Activated CD8-positive, alpha-beta memory T cell treated with anti-CD3 and anti-CD28 coated beads, Interleukin-2, amount 10 ng/mL, durations not matched to agents 7 days and 5 days (primary cell): ENCODE results near the gene SLC49A3. TPM values are rescaled to one million over a fixed set of nuclear protein-coding genes. Genes with fewer than 3 reads are reported as not detected.

ENCODE experiments used
- ATAC-seq: fragments of 150-1000 bp; cut with Tn5 transposase; one replicate; pipeline ENCODE4 v1.10.0; 2021; ENCODE audit warnings: moderate library complexity
- CTCF ChIA-PET: fragments of 350-600 bp; sonication (Branson Sonifier 250); formaldehyde crosslinking; loops from one replicate; lab custom pipeline; 2021; ENCODE audit warnings: antibody characterized with exemption; lab: Charles Lee
- DNase-seq: peaks from one replicate; pipeline ENCODE4 v3.0.0-alpha.2; 2020
- H3K27ac Mint-ChIP-seq: one replicate; pipeline ENCODE4 v1.8.0; 2021; ENCODE audit warnings: mild to moderate bottlenecking, mixed read lengths
- H3K27me3 Mint-ChIP-seq: one replicate; pipeline ENCODE4 v1.8.0; 2021; ENCODE audit warnings: mixed read lengths
- H3K36me3 Mint-ChIP-seq: one replicate; pipeline ENCODE4 v1.8.0; 2021; ENCODE audit warnings: mild to moderate bottlenecking, mixed read lengths
- H3K4me1 Mint-ChIP-seq: one replicate; pipeline ENCODE4 v1.8.0; 2021; ENCODE audit warnings: mixed read lengths
- H3K4me3 Mint-ChIP-seq: one replicate; pipeline ENCODE4 v1.8.0; 2021; ENCODE audit warnings: mild to moderate bottlenecking, moderate library complexity, mixed read lengths
- H3K9me3 Mint-ChIP-seq: one replicate; pipeline ENCODE4 v1.8.0; 2022; ENCODE audit warnings: low read depth, mixed read lengths
- total RNA-seq, 2 experiments: library from RNA; stranded (reverse); gene quantifications; one replicate each; pipeline ENCODE4 v1.2.3, GENCODE V29; 2021

Gene SLC49A3
- total RNA-seq, 2 experiments from 2014 or later, result 1.1 to 1.5 TPM

DNA sequence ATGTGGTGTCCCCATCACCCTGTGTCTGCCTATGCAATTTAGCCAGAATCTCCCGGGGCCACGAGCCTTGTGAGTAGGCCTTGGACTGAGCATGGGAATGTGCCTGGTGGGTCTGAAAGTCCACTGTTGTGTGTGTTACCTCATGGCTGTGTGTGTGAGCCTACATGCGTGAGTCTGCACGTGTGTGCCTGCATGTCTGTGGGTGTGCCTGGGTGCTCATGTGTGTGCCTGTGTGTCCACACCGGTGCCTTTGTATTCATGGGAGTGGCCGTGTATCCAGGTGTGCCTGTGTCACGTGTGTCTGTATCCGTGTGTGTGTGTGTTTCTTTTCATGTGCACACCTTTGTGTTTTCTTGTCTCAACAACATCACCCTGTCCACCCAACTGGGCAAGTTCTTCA, 29.1 kb downstream of the SLC49A3 start:
- no peak overlapping the region for H3K27ac Mint-ChIP-seq
- H3K27me3 Mint-ChIP-seq, result no peaks in the 10 kb centered on the region
- H3K4me3 Mint-ChIP-seq, result no peak overlapping the region
- DNase-seq (no peak), ATAC-seq (no peak)
- CTCF ChIA-PET, result no interaction called here
- peaks cover 7% of the 10 kb centered on the region for H3K4me1 Mint-ChIP-seq
- H3K9me3 Mint-ChIP-seq, result peaks cover 7% of the 10 kb centered on the region
- H3K36me3 Mint-ChIP-seq, result peaks cover 17% of the 10 kb centered on the region

- CTCF ChIA-PET, result no interaction called here
- no peak for DNase-seq
- ATAC-seq, result no peak
Measured at GRCh38 chr4:658681-659667, 30.0 kb downstream of the SLC49A3 start.

GRCh38 chr4:657834-658667, 30.9 kb downstream of the SLC49A3 start:
- CTCF ChIA-PET, result no interaction called here
- peaks cover 7% of the 10 kb centered on the region for H3K9me3 Mint-ChIP-seq

More at GRCh38 chr4:658681-659667, 30.0 kb downstream of the SLC49A3 start:
- no peak overlapping the region for H3K4me3 Mint-ChIP-seq
- no peaks in the 10 kb centered on the region for H3K27me3 Mint-ChIP-seq
- peaks cover 2% of the 10 kb centered on the region for H3K4me1 Mint-ChIP-seq
- H3K27ac Mint-ChIP-seq, result no peak overlapping the region
- peaks cover 7% of the 10 kb centered on the region for H3K9me3 Mint-ChIP-seq
- H3K36me3 Mint-ChIP-seq, result peaks cover 16% of the 10 kb centered on the region

GRCh38 chr4:657338-657833, 31.6 kb downstream of the SLC49A3 start:
- ATAC-seq, result no peak
- Mint-ChIP-seq H3K4me1 (peaks cover 2% of the 10 kb centered on the region), H3K9me3 (peaks cover 7% of the 10 kb centered on the region), H3K4me3 (no peak overlapping the region), H3K27ac (no peak overlapping the region), H3K36me3 (peaks cover 16% of the 10 kb centered on the region), H3K27me3 (no peaks in the 10 kb centered on the region)
- DNase-seq, result no peak
- CTCF ChIA-PET, result no interaction called here

More at GRCh38 chr4:657834-658667, 30.9 kb downstream of the SLC49A3 start:
- Mint-ChIP-seq H3K36me3 (peaks cover 16% of the 10 kb centered on the region), H3K4me1 (peaks cover 2% of the 10 kb centered on the region), H3K27ac (no peak overlapping the region), H3K4me3 (no peak overlapping the region), H3K27me3 (no peaks in the 10 kb centered on the region)
- ATAC-seq (no peak), DNase-seq (no peak)

- H3K27me3 Mint-ChIP-seq, result peaks cover 2% of the 10 kb centered on the region
- H3K9me3 Mint-ChIP-seq, result peaks cover 7% of the 10 kb centered on the region
- DNase-seq (no peak), ATAC-seq (no peak)
- no peaks in the 10 kb centered on the region for H3K4me1 Mint-ChIP-seq
- peaks cover 12% of the 10 kb centered on the region for H3K36me3 Mint-ChIP-seq
- H3K4me3 Mint-ChIP-seq, result no peak overlapping the region
- CTCF ChIA-PET, result no interaction called here
- H3K27ac Mint-ChIP-seq, result no peak overlapping the region
Measured at GRCh38 chr4:656436-657337, 32.3 kb downstream of the SLC49A3 start.

- DNase-seq (no peak), ATAC-seq (no peak)
- no peaks in the 10 kb centered on the region for H3K4me1 Mint-ChIP-seq
- H3K27me3 Mint-ChIP-seq, result peaks cover 9% of the 10 kb centered on the region
- H3K4me3 Mint-ChIP-seq, result no peak overlapping the region
- H3K9me3 Mint-ChIP-seq, result peaks cover 4% of the 10 kb centered on the region
- no peak overlapping the region for H3K27ac Mint-ChIP-seq
- H3K36me3 Mint-ChIP-seq, result peaks cover 6% of the 10 kb centered on the region
- CTCF ChIA-PET, result no interaction called here
Measured at GRCh38 chr4:655464-656151, 33.3 kb downstream of the SLC49A3 start.

- Mint-ChIP-seq H3K27ac (no peak overlapping the region), H3K36me3 (peaks cover 3% of the 10 kb centered on the region), H3K4me3 (no peak overlapping the region), H3K4me1 (no peaks in the 10 kb centered on the region), H3K9me3 (peaks cover 4% of the 10 kb centered on the region), H3K27me3 (peaks cover 14% of the 10 kb centered on the region)
- DNase-seq (no peak), ATAC-seq (no peak)
- CTCF ChIA-PET, result no interaction called here
Measured at GRCh38 chr4:654871-655463, 34.0 kb downstream of the SLC49A3 start.

DNA sequence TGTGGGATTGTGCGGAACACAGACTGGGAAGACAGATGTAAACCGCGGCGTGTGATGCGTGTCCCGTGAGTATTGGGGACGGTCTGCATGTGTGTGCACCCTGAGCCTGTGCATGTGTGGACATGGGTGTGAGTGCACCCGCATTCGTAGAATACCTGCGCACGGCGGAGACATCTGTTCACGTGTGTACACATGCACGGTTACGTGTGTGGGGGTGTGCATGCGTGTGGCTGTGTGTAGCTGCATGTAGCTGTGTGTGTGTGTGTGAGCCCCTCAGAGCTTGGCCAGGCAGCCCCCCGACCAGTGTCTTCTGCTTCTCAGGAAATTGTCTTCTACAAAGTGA, 34.5 kb downstream of the SLC49A3 start:
- Mint-ChIP-seq H3K36me3 (no peaks in the 10 kb centered on the region), H3K9me3 (peaks cover 2% of the 10 kb centered on the region), H3K27ac (no peak overlapping the region), H3K27me3 (peaks cover 14% of the 10 kb centered on the region), H3K4me1 (no peaks in the 10 kb centered on the region), H3K4me3 (no peak overlapping the region)
- no peak for ATAC-seq
- no peak for DNase-seq
- CTCF ChIA-PET, result no interaction called here

GRCh38 chr4:653831-654502, 35.0 kb downstream of the SLC49A3 start:
- no peaks in the 10 kb centered on the region for H3K36me3 Mint-ChIP-seq
- ATAC-seq (no peak), DNase-seq (no peak)
- no peak overlapping the region for H3K4me3 Mint-ChIP-seq
- no peak overlapping the region for H3K27ac Mint-ChIP-seq
- H3K27me3 Mint-ChIP-seq, result peaks cover 14% of the 10 kb centered on the region
- H3K4me1 Mint-ChIP-seq, result no peaks in the 10 kb centered on the region
- peaks cover 2% of the 10 kb centered on the region for H3K9me3 Mint-ChIP-seq
- CTCF ChIA-PET, result no interaction called here

DNA sequence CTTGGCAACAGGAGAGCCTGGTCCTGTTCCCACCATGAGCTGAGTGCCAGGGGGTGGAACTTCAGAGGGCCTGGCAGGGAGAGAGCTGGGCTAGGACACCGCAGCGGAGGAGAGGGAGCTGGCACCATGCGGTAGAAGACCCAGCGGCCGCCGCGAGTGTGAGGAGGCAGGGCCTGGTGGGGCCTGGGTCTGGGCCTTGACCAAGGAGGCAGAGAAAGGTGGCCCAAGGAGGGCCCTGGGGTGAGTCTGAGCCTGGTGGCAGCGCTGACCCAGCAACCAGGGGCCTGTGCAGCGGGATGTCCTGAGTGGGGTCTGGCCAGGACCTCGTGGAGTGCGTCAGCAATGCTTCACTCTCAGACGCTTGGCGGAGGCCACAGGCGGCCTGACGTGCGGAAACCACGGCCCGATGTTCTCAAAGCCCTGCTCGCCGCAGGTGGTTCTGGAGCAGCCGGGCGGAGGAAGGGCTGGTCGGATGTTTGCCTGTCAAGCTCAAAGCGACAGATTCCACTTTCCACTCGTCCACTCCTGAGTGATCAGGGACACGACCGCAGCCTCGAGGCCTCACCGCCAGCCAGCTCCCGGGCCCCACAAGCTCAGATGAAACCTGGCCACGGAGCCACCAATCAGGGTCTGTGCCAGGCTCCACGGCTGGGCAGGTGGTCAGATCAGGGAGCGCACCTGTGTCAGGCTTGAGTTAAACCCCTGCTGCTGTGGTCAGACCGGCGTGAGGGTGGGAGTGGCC, 35.7 kb downstream of the SLC49A3 start:
- Mint-ChIP-seq H3K4me3 (no peak overlapping the region), H3K36me3 (no peaks in the 10 kb centered on the region), H3K27me3 (peaks cover 14% of the 10 kb centered on the region), H3K4me1 (no peaks in the 10 kb centered on the region), H3K9me3 (peaks cover 2% of the 10 kb centered on the region), H3K27ac (no peak overlapping the region)
- CTCF ChIA-PET, result no interaction called here
- ATAC-seq (no peak), DNase-seq (no peak)

GRCh38 chr4:651884-652642, 36.9 kb downstream of the SLC49A3 start:
- Mint-ChIP-seq H3K4me3 (no peak overlapping the region), H3K9me3 (peaks cover 2% of the 10 kb centered on the region), H3K36me3 (no peaks in the 10 kb centered on the region), H3K27me3 (peaks cover 14% of the 10 kb centered on the region), H3K4me1 (no peaks in the 10 kb centered on the region), H3K27ac (no peak overlapping the region)
- CTCF ChIA-PET, result no interaction called here
- no peak for ATAC-seq
- no peak for DNase-seq
